Measurements from ENCODE around the gene RIOK3.

Gene RIOK3

GRCh38 chr18:23448291-23448690 lies 4.8 kb upstream of the RIOK3 start:
- no peaks in the 10 kb centered on the region for H3K9me3 ChIP-seq
- no peak for TF ChIP-seq CTCF (IDR thresholded peaks at IDR 0.05; ENCODE audit: low read depth, low read length)
- H3K27me3 ChIP-seq = no peaks in the 10 kb centered on the region
- no peaks in the 10 kb centered on the region for H3K36me3 ChIP-seq
- H3K4me1 ChIP-seq = no peaks in the 10 kb centered on the region
- no peak overlapping the region for H3K4me3 ChIP-seq (ENCODE audit: low read depth, low read length)
- no peak for DNase-seq

GRCh38 chr18:23450022-23450421 lies 3.1 kb upstream of the RIOK3 start:
- Histone ChIP-seq H3K27me3 (no peaks in the 10 kb centered on the region), H3K9me3 (no peaks in the 10 kb centered on the region), H3K4me1 (no peaks in the 10 kb centered on the region), H3K36me3 (no peaks in the 10 kb centered on the region), H3K4me3 (ENCODE audit: low read depth, low read length) (no peak overlapping the region)
- DNase-seq = no peak
- TF ChIP-seq CTCF (IDR thresholded peaks at IDR 0.05; ENCODE audit: low read depth, low read length) = no peak

- no peak for TF ChIP-seq CTCF (IDR thresholded peaks at IDR 0.05; ENCODE audit: low read depth, low read length)
- Histone ChIP-seq H3K4me3 (ENCODE audit: low read depth, low read length) (no peak overlapping the region), H3K36me3 (no peaks in the 10 kb centered on the region), H3K4me1 (no peaks in the 10 kb centered on the region), H3K27me3 (no peaks in the 10 kb centered on the region), H3K9me3 (no peaks in the 10 kb centered on the region)
- DNase-seq = no peak
Observed at GRCh38 chr18:23451011-23451410, 2.1 kb upstream of the RIOK3 start.

- Histone ChIP-seq H3K27me3 (no peaks in the 10 kb centered on the region), H3K9me3 (no peaks in the 10 kb centered on the region), H3K36me3 (no peaks in the 10 kb centered on the region), H3K4me3 (ENCODE audit: low read depth, low read length) (no peak overlapping the region), H3K4me1 (no peaks in the 10 kb centered on the region)
- DNase-seq = no peak
- no peak for TF ChIP-seq CTCF (IDR thresholded peaks at IDR 0.05; ENCODE audit: low read depth, low read length)
Observed at GRCh38 chr18:23451491-23451890, 1.6 kb upstream of the RIOK3 start.

GRCh38 chr18:23452347-23452727 lies 750 bp upstream of the RIOK3 start:
- H3K36me3 ChIP-seq = no peaks in the 10 kb centered on the region
- no peaks in the 10 kb centered on the region for H3K4me1 ChIP-seq
- peak overlapping the region; percentile 89 for H3K4me3 ChIP-seq (ENCODE audit: low read depth, low read length)
- H3K27me3 ChIP-seq = no peaks in the 10 kb centered on the region
- no peak for DNase-seq
- H3K9me3 ChIP-seq = no peaks in the 10 kb centered on the region
- TF ChIP-seq CTCF (IDR thresholded peaks at IDR 0.05; ENCODE audit: low read depth, low read length) = no peak

- Histone ChIP-seq H3K27me3 (no peaks in the 10 kb centered on the region), H3K4me1 (no peaks in the 10 kb centered on the region), H3K4me3 (ENCODE audit: low read depth, low read length) (peak overlapping the region; percentile 89), H3K36me3 (no peaks in the 10 kb centered on the region), H3K9me3 (no peaks in the 10 kb centered on the region)
- no peak for DNase-seq
- no peak for TF ChIP-seq CTCF (IDR thresholded peaks at IDR 0.05; ENCODE audit: low read depth, low read length)
Observed at GRCh38 chr18:23453680-23454058, 582 bp downstream of the RIOK3 start.
